GDM1 (cell line): ENCODE results near the gene LORICRIN.
A peak's percentile ranks its signal among the peaks of the same experiment; 100 is the strongest.

Source experiments
- DNase-seq: peaks from one replicate; lab custom pipeline; 2025; lab: John Stamatoyannopoulos, UW

LORICRIN gene

DNA sequence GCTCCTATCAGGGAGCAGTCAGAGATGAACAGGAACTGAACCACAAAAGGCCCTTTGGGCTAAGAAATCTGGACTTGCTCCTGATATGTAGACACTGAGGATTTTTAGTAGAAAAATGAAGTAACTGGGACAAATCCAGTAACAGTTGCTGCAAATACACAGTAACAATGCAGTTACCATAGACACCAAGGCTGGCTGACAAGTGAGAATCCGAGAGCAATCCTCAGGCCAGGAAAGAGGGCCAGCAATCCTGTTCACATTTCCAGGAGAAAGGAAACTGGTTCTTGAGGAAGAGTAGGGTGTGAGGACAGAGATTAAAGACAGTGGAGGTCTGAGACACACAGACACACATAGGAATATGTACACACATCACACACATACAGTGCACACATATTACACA is 9.3 kb upstream of the LORICRIN start:
- no peak for DNase-seq

DNA sequence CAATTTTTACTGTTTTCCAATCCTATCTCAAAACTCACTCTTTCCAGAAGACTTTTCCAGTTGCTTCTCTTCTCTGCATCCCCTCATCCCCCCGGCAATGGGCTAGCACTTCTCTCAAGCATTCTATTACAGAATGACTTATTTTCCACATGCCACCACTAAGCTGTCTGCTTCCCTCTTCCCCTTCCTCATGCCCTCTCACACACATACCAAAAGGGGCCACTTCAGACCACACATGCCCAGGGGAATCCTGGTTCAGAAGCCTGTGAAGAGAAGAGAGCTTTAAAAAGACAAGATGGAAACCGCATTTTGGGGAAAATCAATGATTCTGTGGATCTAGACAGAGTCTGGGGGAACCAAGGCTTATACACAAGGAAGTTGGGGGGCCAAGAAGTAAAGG is 8.4 kb upstream of the LORICRIN start:
- no peak for DNase-seq

DNA sequence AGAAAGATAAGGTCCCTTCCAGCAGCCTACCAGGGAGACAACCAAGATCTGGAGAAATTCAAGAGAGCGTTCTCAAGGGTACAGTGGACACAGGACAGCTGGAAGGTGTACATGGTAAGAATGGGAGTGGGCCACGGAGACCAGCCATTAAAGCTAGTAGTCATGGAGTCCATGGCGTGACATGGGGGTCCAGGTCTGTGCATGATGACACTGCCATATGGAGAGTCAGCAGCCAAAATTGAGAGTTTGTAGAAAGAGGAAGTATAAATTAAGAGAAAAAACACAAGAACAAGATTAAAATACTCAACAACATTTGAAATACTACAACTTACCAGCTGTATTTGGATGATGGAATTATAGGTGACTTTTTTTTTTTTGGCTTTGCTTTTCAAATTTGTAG is 7.9 kb upstream of the LORICRIN start:
- no peak for DNase-seq

DNA sequence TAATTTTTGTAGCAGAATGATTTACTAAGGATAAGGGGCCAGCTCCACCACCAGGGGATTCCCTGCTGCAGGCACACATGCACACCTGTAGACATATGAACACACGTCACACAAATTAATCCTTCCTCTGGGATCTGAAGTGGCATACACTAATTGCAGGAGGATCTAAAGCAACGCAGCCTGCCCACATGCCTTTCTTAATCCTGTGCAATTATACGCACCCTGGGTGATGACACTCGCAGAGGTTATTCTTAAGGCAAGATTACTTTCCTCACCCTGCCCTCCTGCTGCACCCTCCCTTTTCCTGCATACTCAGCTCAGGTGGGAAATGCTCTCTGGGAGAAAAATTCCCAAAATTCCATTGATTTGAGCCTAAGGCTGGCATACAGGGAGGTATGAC is 7.5 kb upstream of the LORICRIN start:
- no peak for DNase-seq

DNA sequence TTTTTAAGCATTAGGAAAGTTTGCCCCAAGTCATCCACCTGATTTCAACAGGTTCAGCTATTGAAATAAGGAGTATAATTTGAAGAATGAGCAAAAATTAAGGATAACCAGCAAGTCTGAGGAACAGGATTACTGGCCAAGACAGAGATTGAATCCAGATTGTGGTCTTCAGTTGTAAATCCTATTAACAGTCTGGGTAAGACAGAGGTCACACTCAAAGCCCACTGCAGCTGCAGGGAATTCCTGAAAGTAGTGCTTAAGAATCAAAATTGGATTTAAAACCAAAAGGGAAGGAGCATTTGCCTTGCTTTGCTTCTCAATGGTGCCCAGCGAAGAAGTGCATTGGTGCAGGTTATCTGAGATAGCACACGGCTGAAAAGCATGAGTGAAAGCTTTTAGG is 6.4 kb upstream of the LORICRIN start:
- no peak for DNase-seq

DNA sequence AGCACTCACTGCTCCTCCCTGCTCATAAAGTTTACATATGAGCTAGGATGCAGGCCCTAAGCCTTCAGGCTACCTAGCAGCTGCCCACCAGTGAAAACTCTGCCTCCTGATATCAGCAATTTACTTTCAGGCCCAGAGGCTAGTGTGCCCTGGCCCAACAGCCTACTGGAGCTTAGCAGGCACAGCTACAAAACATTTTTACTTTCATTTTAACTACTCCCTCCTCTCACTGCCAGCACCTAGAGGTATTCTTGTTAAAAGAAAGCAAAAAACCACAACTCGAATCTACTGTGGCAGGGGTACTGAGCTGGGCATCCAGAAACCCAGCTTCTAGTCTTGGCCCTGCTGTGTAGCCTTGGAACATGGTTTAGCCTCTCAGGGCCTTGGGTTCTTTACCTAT is 5.8 kb upstream of the LORICRIN start:
- no peak for DNase-seq

DNA sequence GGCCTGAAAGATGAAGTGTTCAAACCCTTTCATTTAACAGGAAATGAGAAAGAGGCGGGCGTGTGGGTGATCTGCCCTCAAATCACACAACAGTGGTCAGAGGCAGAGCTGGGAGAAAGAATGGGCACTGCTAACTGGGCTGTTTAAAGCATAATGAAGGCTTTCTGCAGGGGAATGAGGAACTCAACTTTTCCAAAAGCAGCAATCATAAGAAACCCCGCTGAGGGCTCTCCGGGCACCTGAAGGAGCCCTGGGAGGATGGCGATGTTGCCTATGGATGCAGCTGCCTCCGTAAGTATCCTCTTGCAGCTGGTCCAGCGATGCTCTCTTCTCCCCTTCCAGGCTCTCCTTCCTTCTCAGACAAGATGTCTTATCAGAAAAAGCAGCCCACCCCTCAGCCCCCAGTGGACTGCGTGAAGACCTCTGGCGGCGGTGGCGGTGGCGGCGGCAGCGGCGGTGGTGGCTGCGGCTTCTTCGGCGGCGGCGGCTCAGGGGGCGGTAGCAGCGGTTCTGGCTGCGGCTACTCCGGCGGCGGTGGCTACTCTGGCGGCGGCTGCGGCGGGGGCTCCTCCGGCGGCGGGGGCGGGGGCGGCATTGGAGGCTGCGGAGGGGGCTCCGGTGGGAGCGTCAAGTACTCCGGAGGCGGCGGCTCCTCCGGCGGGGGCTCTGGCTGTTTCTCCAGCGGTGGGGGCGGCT is 1.2 kb downstream of the LORICRIN start:
- no peak for DNase-seq

DNA sequence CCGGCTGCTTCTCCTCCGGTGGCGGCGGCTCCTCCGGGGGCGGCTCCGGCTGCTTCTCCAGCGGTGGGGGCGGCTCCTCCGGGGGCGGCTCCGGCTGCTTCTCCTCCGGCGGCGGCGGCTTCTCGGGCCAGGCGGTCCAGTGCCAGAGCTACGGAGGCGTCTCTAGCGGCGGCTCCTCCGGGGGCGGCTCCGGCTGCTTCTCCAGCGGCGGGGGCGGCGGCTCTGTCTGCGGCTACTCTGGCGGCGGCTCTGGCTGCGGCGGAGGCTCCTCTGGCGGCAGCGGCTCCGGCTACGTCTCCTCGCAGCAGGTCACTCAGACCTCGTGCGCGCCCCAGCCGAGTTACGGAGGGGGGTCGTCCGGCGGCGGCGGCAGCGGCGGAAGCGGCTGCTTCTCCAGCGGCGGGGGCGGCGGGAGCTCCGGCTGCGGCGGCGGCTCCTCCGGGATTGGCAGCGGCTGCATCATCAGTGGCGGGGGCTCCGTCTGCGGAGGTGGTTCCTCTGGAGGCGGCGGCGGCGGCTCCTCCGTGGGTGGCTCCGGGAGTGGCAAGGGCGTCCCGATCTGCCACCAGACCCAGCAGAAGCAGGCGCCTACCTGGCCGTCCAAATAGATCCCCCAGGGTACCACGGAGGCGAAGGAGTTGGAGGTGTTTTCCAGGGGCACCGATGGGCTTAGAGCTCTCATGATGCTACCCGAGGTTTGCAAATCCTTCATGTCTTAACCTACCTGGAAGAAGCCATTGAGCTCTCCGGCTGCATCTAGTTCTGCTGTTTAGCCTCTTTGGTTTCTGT is 2.0 kb downstream of the LORICRIN start:
- DNase-seq: no peak

DNA sequence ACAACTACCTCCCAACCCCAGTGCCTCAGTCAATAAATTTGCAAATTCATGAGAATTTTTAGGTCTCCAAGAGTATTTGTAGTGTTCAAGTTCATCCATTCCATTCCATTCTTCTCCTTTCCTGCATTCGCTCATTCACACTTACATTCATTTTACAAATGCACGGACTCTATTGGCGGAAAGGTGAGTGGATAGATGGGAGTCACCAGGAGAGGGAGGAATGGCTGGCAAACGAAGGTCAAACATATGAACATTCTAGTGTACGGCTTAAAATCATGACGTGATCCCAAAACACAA is 2.5 kb downstream of the LORICRIN start:
- no peak for DNase-seq

DNA sequence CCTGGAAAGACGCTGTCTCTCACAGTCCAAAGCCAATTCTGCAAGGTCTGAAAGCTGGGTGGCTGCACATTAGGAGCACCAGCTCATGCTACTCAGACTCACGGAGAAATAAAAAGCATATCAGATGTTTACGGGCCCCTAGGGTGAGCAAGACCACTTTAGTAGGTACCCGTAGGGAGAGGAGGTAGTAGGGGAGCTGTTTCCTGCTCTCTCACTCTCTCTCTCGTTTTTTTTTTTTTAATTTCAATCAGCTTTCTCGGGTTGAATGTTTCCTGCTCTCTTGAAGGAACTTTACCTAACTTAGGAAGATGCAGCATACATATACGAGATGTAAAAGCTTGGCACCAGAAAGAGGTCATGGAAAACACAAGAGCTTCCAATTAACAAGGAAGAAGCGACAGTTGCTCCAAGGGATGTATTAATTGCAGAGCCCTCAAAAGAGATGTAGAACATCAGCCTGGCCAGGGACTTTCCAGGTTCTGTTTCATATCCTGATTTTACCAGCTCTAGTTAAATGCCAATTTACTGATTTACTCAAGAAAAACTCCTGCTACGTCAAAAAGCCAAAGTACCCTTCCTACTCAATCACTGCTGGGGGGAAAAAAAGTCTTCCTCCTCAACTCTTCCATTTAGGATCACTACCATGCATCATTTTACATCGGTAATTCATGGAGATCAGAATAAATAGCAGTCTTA is 3.1 kb downstream of the LORICRIN start:
- DNase-seq: no peak

DNA sequence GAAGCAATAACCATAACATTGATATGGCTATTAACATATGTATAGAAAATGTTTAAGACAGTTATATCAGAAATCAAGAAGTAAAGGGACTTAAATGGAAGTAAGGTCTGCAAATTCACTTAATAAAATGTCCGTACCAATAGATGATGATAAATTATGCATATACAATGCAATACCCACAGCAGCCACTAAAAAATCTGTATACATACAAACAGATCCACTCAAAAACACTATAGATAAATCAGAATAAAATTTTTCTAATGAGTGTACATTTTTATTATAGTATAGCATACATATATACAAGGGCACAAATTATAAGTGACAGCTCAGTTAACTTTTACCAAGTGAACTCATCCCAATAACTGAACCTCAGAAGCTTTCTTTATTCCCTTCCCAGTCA is 6.0 kb downstream of the LORICRIN start:
- no peak for DNase-seq

DNA sequence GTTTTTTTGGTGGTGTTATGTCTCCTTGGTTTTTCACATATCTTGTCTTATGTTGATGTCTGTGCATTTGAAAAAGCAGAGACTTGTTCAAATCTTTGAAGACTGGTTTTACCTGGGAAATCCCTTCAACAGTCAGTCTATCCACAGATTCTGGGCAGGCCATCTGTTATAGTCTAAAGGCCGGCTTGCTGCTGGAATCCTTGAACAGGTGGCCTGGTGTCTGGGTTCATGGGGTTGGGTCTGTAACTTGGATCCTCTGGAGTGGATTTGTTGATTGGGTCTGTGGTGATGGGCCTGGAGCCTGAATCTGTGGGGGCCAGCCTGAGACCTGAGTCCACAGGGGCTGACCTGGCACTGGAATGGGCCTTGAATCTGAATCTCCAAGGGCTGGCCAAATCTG is 12.2 kb downstream of the LORICRIN start:
- no peak for DNase-seq

DNA sequence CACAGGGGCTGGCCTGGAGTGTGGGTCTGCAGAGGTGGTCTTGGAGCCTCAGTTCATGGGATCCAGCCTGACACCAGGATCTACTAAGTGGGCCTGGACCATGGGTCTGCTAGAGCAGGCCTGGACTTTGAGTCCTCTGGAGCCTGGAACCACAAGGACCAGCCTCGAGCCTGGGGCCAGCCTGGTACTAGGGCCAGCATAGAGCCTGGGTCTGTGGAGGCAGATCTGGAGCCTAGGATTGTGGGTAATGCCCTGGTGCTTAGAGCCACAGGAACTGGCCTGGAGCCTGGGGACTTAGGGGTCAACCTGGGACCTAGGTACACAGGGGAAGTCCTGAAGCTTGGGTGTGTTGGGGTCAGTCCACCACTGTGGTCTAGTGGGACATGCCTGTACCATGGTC is 12.7 kb downstream of the LORICRIN start:
- no peak for DNase-seq

DNA sequence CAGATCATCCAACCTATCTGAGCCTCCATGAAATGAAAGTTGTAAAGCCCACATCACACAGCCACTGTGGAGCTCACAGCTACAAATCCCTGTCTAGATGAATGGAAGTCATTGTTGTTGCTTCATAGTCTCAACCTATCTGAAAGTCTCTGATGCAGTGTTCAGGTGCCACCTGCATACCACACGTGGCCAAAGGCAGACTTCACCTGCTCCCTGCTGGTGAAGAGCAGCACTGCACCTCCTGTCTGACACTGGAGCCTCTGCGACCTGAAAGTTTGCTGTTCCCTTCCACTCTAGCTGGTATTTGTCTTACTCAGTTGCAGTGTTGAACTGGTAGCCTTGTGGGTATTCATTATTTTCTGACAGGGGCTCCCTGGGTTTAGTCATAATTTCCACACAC is 18.4 kb downstream of the LORICRIN start:
- no peak for DNase-seq

DNA sequence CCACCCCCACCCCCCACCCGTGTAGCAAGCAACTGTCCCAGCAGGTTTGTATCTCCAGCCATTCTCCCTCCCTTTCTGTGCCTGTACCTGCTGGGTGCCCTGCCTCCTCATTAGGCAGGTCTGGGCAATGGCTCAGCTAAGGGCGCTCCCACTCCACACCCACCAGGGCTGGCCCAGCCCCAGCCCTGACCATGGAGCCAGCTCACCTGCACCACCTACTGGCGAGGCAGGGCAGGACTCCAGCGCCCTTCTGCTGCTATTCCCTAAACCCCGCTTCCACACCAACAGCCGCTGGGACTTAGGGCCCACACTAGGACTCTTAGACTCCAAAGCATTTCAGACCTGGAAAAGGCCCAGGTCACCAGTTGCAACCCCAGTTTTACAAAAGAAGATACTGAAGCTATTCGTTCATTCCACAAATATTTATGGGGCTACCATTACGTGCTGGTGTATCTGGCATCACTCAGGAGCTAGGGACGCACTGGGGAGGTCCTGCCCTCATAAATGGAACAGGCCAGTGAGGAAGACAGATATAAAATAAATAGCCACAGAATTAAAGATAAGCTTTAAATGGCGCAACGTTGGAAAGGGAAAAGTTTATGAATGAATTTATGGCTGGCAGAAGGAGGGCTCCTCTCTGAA is 29.3 kb downstream of the LORICRIN start:
- DNase-seq: no peak

DNA sequence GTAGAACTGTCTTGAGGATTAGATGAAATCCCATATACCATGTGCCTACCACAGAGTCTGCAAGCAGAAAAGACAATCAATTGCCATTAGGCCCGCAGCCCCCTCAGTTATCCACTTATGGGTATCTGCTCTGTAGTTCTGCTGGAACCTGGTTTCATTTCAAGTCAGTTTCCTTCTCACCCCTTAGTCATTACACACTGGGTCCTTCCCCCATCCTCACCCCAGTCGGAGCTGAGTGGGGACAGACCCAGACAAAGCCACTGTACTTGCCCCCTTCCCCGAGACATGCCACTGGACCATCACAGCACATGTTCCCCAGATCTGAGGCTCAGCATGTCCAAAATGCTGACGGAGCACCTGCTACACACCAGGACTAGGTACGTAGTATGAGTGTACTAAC is 32.0 kb downstream of the LORICRIN start:
- no peak for DNase-seq

DNA sequence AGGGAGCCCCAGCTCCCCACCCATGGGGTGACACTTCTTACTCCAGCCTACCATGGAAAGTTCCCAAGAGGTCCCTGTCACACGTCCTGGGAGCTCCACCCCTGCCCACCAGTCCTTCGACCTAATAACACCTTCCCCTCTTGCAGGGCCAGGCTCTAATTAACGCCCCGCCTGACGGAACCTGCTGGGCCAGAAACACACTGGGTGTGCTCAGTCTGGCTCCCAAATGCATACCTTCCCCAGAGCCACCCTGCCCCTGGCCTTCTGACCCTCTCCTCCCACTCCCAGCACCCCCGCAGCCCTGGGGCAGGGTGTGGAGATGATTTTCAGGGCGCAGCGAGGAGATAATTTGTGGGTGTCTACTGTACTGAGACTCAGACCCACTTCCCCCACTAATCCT is 32.7 kb downstream of the LORICRIN start:
- DNase-seq: no peak

DNA sequence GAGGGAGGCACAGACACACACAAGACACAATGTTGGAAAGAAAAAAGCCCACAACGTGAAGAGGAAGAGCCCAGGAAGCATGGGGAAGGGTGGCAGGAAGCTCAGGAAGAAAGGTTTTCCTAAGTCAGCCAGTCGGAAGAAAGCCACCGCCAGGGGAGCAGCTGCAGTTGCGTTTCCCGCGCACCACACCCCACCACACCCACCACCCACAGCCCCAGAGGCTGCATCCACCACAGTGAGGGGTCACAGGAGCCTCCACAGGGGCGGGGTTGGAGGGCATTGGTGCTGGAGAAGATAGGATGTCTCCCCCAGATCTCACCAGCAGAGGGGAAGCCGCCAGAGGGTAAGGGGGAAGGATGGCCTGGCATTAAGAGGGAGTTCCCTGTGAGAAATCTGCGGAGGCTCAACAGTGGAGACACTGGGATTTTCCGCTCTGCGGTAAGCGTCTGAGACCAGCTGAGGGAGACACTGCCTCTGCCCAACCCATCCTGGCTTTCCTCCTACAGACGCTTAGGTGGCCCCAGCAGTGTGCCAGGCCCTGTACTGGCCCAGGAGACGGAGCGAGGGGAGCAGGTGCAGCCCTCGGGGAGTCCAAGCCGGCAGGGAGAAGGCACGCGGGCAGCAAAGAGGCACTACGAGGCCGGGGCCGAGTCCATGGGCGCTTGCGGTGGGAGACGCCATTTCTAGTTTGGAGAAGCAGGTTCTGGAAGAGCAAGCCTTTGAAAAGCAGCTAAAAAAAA is 33.4 kb downstream of the LORICRIN start:
- DNase-seq: no peak

DNA sequence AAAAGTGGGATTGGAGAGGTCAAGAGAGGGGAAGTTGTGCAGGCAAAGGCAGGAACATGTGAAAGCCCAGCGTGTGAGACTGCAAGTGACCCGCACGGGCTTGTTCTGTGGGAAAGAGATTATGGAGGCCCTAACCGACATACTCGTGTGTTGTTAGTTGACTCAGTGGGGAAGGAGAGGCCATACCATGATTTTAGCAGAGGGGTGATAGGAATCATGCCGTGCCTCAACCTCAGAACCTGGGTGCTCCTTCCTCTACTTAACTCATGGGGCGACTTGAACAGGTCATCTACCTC is 33.9 kb downstream of the LORICRIN start:
- DNase-seq: no peak

DNA sequence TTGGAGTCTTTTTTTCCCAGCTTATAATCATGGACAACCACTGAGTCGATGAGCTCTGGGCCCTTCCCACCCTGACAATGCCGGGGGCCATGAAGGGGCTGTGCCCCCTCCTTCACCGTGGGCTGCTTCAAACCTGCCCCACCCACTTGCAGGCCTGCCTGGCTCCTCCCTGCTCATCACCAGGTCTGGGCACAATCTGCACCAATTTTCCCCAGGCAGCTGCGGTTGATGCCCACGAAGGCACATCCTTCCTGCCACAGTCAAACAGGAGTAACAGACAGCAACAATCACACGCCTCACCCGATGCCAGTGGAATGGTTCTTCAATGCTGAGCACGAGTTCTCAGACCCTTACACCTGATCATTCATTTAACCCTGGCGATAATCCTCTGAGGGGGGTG is 34.4 kb downstream of the LORICRIN start:
- peak; percentile 56 for DNase-seq

DNA sequence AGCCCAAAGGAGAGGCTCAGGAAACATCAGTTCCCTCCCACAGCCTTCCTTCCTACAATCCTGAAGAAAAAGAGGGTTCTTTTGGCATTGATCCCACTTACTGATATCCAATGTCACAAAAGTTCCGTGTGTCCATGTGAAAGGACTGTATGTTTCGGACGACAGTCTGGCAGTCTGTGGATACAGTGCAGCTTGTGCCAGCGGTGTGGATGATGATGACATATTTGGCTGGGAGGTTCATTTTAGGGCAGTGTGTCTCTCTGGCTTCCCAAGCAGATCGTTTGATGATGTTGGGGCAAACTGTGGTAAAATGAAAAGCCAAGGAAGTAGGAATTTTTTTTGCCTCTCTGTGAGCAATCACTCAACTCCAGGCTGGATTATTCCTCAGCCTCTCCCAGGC is 42.8 kb downstream of the LORICRIN start:
- DNase-seq: no peak

DNA sequence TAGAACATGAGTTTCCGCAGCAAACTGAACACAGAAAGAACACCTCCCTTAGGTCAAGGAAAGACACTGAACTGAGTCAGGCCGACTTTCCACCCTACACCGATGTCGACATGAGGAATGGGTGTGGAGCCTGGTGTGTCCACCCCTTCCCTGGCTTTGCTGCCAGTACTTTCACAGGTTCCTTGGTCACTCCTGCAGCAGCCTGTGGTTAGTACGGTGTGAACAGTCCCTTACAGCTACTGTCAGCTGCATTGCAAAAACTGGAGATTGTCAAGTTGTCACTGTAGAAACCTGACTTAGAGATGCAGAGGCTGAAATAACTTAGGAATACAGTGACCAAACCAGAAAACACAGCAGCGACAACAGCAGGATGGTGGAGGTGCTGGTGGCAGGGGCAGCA is 46.2 kb downstream of the LORICRIN start:
- no peak for DNase-seq
